CD14-positive monocyte (primary cell): ENCODE results near the gene SLC38A9. TPM values are rescaled to one million over a fixed set of nuclear protein-coding genes. Genes with fewer than 3 reads are reported as not detected.

Experiments
- DNase-seq, 3 donors: peaks; one replicate each; pipeline ENCODE4 v3.0.0-alpha.2; 2011 to 2022
- H2AFZ ChIP-seq: 2 replicates; pipeline ENCODE4 v1.6.0; 2012; ENCODE audit warnings: mild to moderate bottlenecking, low read depth, low read length, inconsistent platforms; ENCODE audit not compliant: insufficient read depth, poor library complexity, severe bottlenecking
- H3K27ac ChIP-seq, 2 donors: 1 replicate in 1 of 2; 2 replicates in 1 of 2; pipeline ENCODE4 v1.5.1; 2012 to 2013; ENCODE audit warnings: low read length in 2 of 2, control low read depth in 1 of 2, inconsistent platforms in 1 of 2, low read depth in 1 of 2, mild to moderate bottlenecking in 1 of 2
- H3K27me3 ChIP-seq, 2 donors: one replicate each; pipeline versions ENCODE4 v1.6.0 to v1.6.1; 2011 to 2013; ENCODE audit warnings: low read length in 2 of 2; ENCODE audit not compliant: control insufficient read depth in 2 of 2, insufficient read depth in 2 of 2
- H3K36me3 ChIP-seq, 2 donors: replicated peaks in 1 of 2; 1 replicate in 1 of 2; 2 replicates in 1 of 2; pipeline versions ENCODE4 v1.5.1 to v1.6.1; 2012 to 2013; ENCODE audit warnings: low read length in 2 of 2, control low read depth in 1 of 2, inconsistent platforms in 1 of 2, mild to moderate bottlenecking in 1 of 2; ENCODE audit not compliant: insufficient read depth in 2 of 2, control insufficient read depth in 1 of 2
- H3K4me1 ChIP-seq, 2 donors: 1 replicate in 1 of 2; 2 replicates in 1 of 2; pipeline versions ENCODE4 v1.5.1 to v1.6.1; 2012 to 2013; ENCODE audit warnings: low read length in 2 of 2, control low read depth in 1 of 2, inconsistent platforms in 1 of 2, mild to moderate bottlenecking in 1 of 2, moderate library complexity in 1 of 2; ENCODE audit not compliant: insufficient read depth in 2 of 2, control insufficient read depth in 1 of 2
- H3K4me2 ChIP-seq: replicated peaks from 2 replicates; pipeline ENCODE3; 2012; ENCODE audit warnings: low read length, moderate library complexity, mild to moderate bottlenecking; ENCODE audit not compliant: poor library complexity, severe bottlenecking; ENCODE audit errors: extremely low read depth
- H3K4me3 ChIP-seq, 3 experiments: fragments of 200-600 bp in 1 of 3; sonication (generic) in 1 of 3; replicated peaks in 1 of 3; 1 replicate in 2 of 3; 2 replicates in 1 of 3; pipeline ENCODE4 v1.5.1; 2011 to 2013; ENCODE audit warnings: low read length in 3 of 3, mild to moderate bottlenecking in 3 of 3, control low read depth in 2 of 3, low read depth in 2 of 3, inconsistent platforms in 1 of 3, moderate library complexity in 1 of 3
- H3K79me2 ChIP-seq: 2 replicates; pipeline ENCODE4 v1.6.0; 2012; ENCODE audit warnings: mild to moderate bottlenecking, control low read depth, inconsistent platforms, low read length, moderate library complexity; ENCODE audit not compliant: insufficient read depth
- H3K9ac ChIP-seq: 2 replicates; pipeline ENCODE4 v1.6.0; 2017; ENCODE audit warnings: low read length, mild to moderate bottlenecking; ENCODE audit not compliant: insufficient read depth, poor library complexity, severe bottlenecking
- H3K9me3 ChIP-seq, 2 donors: replicated peaks in 1 of 2; 1 replicate in 1 of 2; 2 replicates in 1 of 2; pipeline versions ENCODE4 v1.5.1 to v1.6.1; 2012 to 2013; ENCODE audit warnings: low read length in 2 of 2, control low read depth in 1 of 2; ENCODE audit not compliant: control insufficient read depth in 1 of 2, insufficient read depth in 1 of 2
- H4K20me1 ChIP-seq: 2 replicates; pipeline ENCODE4 v1.6.0; 2012; ENCODE audit warnings: mild to moderate bottlenecking, low read length, control low read depth, moderate library complexity; ENCODE audit not compliant: insufficient read depth
- H3K27ac Mint-ChIP-seq, 7 donors: one replicate each; pipeline ENCODE4 v1.8.0; 2020; ENCODE audit warnings: mild to moderate bottlenecking in 7 of 7, mixed read lengths in 7 of 7, moderate library complexity in 6 of 7, inconsistent platforms in 2 of 7
- H3K27me3 Mint-ChIP-seq, 3 donors: one replicate each; pipeline ENCODE4 v1.8.0; 2021 to 2022; ENCODE audit warnings: low read depth in 3 of 3, mild to moderate bottlenecking in 3 of 3, mixed read lengths in 3 of 3, moderate library complexity in 3 of 3, inconsistent platforms in 1 of 3
- H3K36me3 Mint-ChIP-seq, 2 donors: one replicate each; pipeline ENCODE4 v1.8.0; 2020; ENCODE audit warnings: mixed read lengths in 2 of 2, inconsistent platforms in 1 of 2, mild to moderate bottlenecking in 1 of 2
- H3K4me1 Mint-ChIP-seq: one replicate; pipeline ENCODE4 v1.8.0; 2020; ENCODE audit warnings: mild to moderate bottlenecking, mixed read lengths
- H3K4me3 Mint-ChIP-seq, 2 donors: one replicate each; pipeline ENCODE4 v1.8.0; 2020; ENCODE audit warnings: mild to moderate bottlenecking in 2 of 2, mixed read lengths in 2 of 2, moderate library complexity in 1 of 2
- H3K9me3 Mint-ChIP-seq, 7 donors: one replicate each; pipeline ENCODE4 v1.8.0; 2020 to 2022; ENCODE audit warnings: mixed read lengths in 7 of 7, mild to moderate bottlenecking in 6 of 7, moderate library complexity in 6 of 7, inconsistent platforms in 2 of 7
- WGBS: methylation state at CpG from one replicate; pipeline ENCODE4 v1.1.5; 2013; ENCODE audit warnings: missing lambda C conversion rate; ENCODE audit not compliant: insufficient coverage; 5-methylcytosine and 5-hydroxymethylcytosine counted together
- intact Hi-C, 2 donors: fragments of 100-400 bp; cut with micrococcal nuclease; formaldehyde crosslinking; loops; one replicate each; pipeline versions ENCODE4 v1.15.0 to v1.15.1; 2023
- polyA plus RNA-seq, 3 donors: library from polyadenylated mRNA; depleted of rRNA in 1 of 3; unstranded in 2 of 3; stranded (reverse) in 1 of 3; fragments of 300-500 nt in 2 of 3; fragments of >200 nt in 1 of 3; fragmentation: Illumina TruSeq in 2 of 3; gene quantifications; 1 replicate in 2 of 3; 2 replicates in 1 of 3; pipeline ENCODE4 v1.2.3, GENCODE V29; 2012 to 2021
- TF ChIP-seq, protein P1 (sequence below): fragments of 200-600 bp; IDR thresholded peaks from one replicate; pipeline ENCODE4 v1.8.0; 2022; ENCODE audit warnings: antibody characterized with exemption, mild to moderate bottlenecking

Gene SLC38A9
- polyA plus RNA-seq, 3 donors: 10.7 to 15.2 (median 14.1) TPM

DNA sequence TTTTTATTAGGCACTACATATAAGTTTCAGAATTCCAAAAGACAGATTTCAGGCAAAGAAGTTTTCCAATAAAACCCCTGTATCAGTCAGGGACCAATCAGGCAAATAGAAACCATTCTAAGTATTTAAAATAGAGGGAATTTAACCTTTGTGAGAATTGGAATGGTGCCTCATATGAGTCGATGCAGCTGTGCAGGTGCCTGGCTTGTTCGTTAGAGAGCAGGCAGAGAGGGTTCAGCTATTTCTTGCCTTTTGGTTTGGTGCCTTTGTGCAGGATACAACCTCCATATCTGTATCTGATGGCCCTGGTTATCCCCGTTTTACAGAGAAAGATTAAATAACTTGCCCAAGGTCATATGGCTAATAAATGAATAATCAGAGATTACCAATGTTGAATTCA, 19.7 kb upstream of the SLC38A9 start:
- intact Hi-C loops: no loop called here
- 100% methylated on average over 2 of the region's 3 CpGs for WGBS
- H3K4me1 ChIP-seq: no peaks in the 10 kb centered on the region

GRCh38 chr5:55724281-55724680, 12.2 kb upstream of the SLC38A9 start:
- Histone ChIP-seq H3K27me3 (no peaks in the 10 kb centered on the region), H3K4me2 (no peak overlapping the region), H4K20me1 (no peaks in the 10 kb centered on the region), H3K9me3 (no peaks in the 10 kb centered on the region), H3K4me1 (no peaks in the 10 kb centered on the region), H3K36me3 (no peaks in the 10 kb centered on the region), H3K9ac (no peak overlapping the region), H2AFZ (no peak overlapping the region), H3K4me3 (no peak overlapping the region), H3K79me2 (no peaks in the 10 kb centered on the region), H3K27ac (no peak overlapping the region)
- DNase-seq: no peak
- H3K4me1 Mint-ChIP-seq: peaks cover 5% of the 10 kb centered on the region
- H3K27ac Mint-ChIP-seq: no peak overlapping the region
- H3K4me3 Mint-ChIP-seq: no peak overlapping the region
- H3K9me3 Mint-ChIP-seq: peaks cover 0 to 3% (median 0%) of the 10 kb centered on the region in 7 donors
- peaks cover 1 to 2% (median 2%) of the 10 kb centered on the region in 3 donors for H3K27me3 Mint-ChIP-seq
- TF ChIP-seq, protein P1, sequence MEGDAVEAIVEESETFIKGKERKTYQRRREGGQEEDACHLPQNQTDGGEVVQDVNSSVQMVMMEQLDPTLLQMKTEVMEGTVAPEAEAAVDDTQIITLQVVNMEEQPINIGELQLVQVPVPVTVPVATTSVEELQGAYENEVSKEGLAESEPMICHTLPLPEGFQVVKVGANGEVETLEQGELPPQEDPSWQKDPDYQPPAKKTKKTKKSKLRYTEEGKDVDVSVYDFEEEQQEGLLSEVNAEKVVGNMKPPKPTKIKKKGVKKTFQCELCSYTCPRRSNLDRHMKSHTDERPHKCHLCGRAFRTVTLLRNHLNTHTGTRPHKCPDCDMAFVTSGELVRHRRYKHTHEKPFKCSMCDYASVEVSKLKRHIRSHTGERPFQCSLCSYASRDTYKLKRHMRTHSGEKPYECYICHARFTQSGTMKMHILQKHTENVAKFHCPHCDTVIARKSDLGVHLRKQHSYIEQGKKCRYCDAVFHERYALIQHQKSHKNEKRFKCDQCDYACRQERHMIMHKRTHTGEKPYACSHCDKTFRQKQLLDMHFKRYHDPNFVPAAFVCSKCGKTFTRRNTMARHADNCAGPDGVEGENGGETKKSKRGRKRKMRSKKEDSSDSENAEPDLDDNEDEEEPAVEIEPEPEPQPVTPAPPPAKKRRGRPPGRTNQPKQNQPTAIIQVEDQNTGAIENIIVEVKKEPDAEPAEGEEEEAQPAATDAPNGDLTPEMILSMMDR: no peak
- no peaks in the 10 kb centered on the region for H3K36me3 Mint-ChIP-seq
- intact Hi-C loops: no loop called here
- WGBS: no CpG with 5 or more reads among the region's 4 CpGs

More for the DNA sequence above, 19.7 kb upstream of the SLC38A9 start:
- Histone ChIP-seq H3K27ac (no peak overlapping the region), H3K4me3 (no peak overlapping the region), H3K36me3 (no peaks in the 10 kb centered on the region), H4K20me1 (no peaks in the 10 kb centered on the region), H3K27me3 (no peaks in the 10 kb centered on the region), H3K79me2 (no peaks in the 10 kb centered on the region), H3K9me3 (peaks cover 0 to 3% of the 10 kb centered on the region in 2 donors), H2AFZ (no peak overlapping the region), H3K4me2 (no peak overlapping the region), H3K9ac (no peak overlapping the region)
- TF ChIP-seq, protein P1: no peak
- Mint-ChIP-seq H3K4me1 (no peaks in the 10 kb centered on the region), H3K27me3 (peaks cover 3 to 6% (median 3%) of the 10 kb centered on the region in 3 donors), H3K36me3 (no peaks in the 10 kb centered on the region), H3K4me3 (no peak overlapping the region), H3K27ac (no peak overlapping the region), H3K9me3 (peaks cover under 1 to 13% (median 4%) of the 10 kb centered on the region in 7 donors)
- no peak for DNase-seq
